H9 (cell line): Measurements from ENCODE around the gene ENOSF1. TPM values are rescaled to one million over a fixed set of nuclear protein-coding genes. Genes with fewer than 3 reads are reported as not detected.
A peak's percentile ranks its signal among the peaks of the same experiment; 100 is the strongest.

Source experiments
- DNase-seq: peaks from one replicate; pipeline ENCODE4 v3.0.0-alpha.2; 2017
- H2AFZ ChIP-seq: one replicate; pipeline ENCODE4 v1.6.1; 2013; ENCODE audit warnings: mild to moderate bottlenecking, low read length, control low read depth, moderate library complexity
- H2AK5ac ChIP-seq: 2 replicates; pipeline ENCODE4 v1.6.1; 2013; ENCODE audit warnings: low read length, control low read depth, mixed read lengths; ENCODE audit not compliant: insufficient read length
- H2BK120ac ChIP-seq: one replicate; pipeline ENCODE4 v1.6.1; 2013; ENCODE audit warnings: low read depth, mild to moderate bottlenecking, low read length, control low read depth, inconsistent platforms; ENCODE audit not compliant: poor library complexity, severe bottlenecking
- H2BK12ac ChIP-seq: 2 replicates; pipeline ENCODE4 v1.6.1; 2013; ENCODE audit warnings: low read length, control low read depth, mixed read lengths, low read depth; ENCODE audit not compliant: insufficient read length
- H2BK15ac ChIP-seq: 2 replicates; pipeline ENCODE4 v1.6.1; 2013; ENCODE audit warnings: low read depth, low read length, control low read depth
- H2BK20ac ChIP-seq: one replicate; pipeline ENCODE4 v1.6.1; 2013; ENCODE audit warnings: low read depth, mild to moderate bottlenecking, low read length, control low read depth, inconsistent platforms; ENCODE audit not compliant: poor library complexity, severe bottlenecking
- H2BK5ac ChIP-seq: 2 replicates; pipeline ENCODE4 v1.6.1; 2013; ENCODE audit warnings: low read length, control low read depth, mixed read lengths; ENCODE audit not compliant: insufficient read length
- H3K14ac ChIP-seq: 2 replicates; pipeline ENCODE4 v1.6.1; 2013; ENCODE audit warnings: low read length, control low read depth; ENCODE audit not compliant: insufficient read depth
- H3K18ac ChIP-seq: 2 replicates; pipeline ENCODE4 v1.6.1; 2013; ENCODE audit warnings: low read depth, mild to moderate bottlenecking, mixed read lengths, low read length, control low read depth; ENCODE audit not compliant: insufficient read length
- H3K23ac ChIP-seq: 2 replicates; pipeline ENCODE4 v1.6.1; 2013; ENCODE audit warnings: low read length, control low read depth, mixed read lengths, low read depth; ENCODE audit not compliant: insufficient read length
- H3K23me2 ChIP-seq: 2 replicates; pipeline ENCODE4 v1.6.1; 2013; ENCODE audit warnings: low read depth, mild to moderate bottlenecking, mixed read lengths, low read length, control low read depth; ENCODE audit not compliant: insufficient read length, poor library complexity, severe bottlenecking
- H3K27ac ChIP-seq: 2 replicates; pipeline ENCODE4 v1.5.1; 2013; ENCODE audit warnings: low read length, control low read depth, mixed read lengths, low read depth; ENCODE audit not compliant: insufficient read length
- H3K27me3 ChIP-seq: 2 replicates; pipeline ENCODE4 v1.6.1; 2013; ENCODE audit warnings: low read length, control low read depth, inconsistent platforms; ENCODE audit not compliant: insufficient read depth
- H3K4ac ChIP-seq: 2 replicates; pipeline ENCODE4 v1.6.1; 2013; ENCODE audit warnings: low read depth, mild to moderate bottlenecking, control low read depth, inconsistent platforms, low read length, moderate library complexity
- H3K4me1 ChIP-seq: 2 replicates; pipeline ENCODE4 v1.6.1; 2013; ENCODE audit warnings: low read length, control low read depth, inconsistent platforms; ENCODE audit not compliant: insufficient read depth
- H3K4me2 ChIP-seq: 2 replicates; pipeline ENCODE4 v1.6.1; 2013; ENCODE audit warnings: low read length, control low read depth, mixed read lengths; ENCODE audit not compliant: insufficient read length, insufficient read depth
- H3K56ac ChIP-seq: 2 replicates; pipeline ENCODE4 v1.6.1; 2013; ENCODE audit warnings: low read depth, mild to moderate bottlenecking, mixed read lengths, low read length, control low read depth; ENCODE audit not compliant: insufficient read length
- H3K79me1 ChIP-seq: 2 replicates; pipeline ENCODE4 v1.6.1; 2013; ENCODE audit warnings: low read depth, mild to moderate bottlenecking, moderate library complexity, low read length, control low read depth, inconsistent platforms; ENCODE audit not compliant: insufficient read depth, poor library complexity, severe bottlenecking
- H3K79me2 ChIP-seq: 2 replicates; pipeline ENCODE4 v1.6.1; 2013; ENCODE audit warnings: low read length, control low read depth, inconsistent platforms; ENCODE audit not compliant: insufficient read depth
- H3K9ac ChIP-seq: 2 replicates; pipeline ENCODE4 v1.6.1; 2013; ENCODE audit warnings: low read length, control low read depth, mixed read lengths; ENCODE audit not compliant: insufficient read length; ENCODE audit errors: extremely low read depth
- H3K9me3 ChIP-seq: one replicate; pipeline ENCODE4 v1.6.1; 2013; ENCODE audit warnings: low read depth, low read length, inconsistent platforms; ENCODE audit not compliant: control insufficient read depth
- H3T11ph ChIP-seq: one replicate; pipeline ENCODE4 v1.6.1; 2013; ENCODE audit warnings: mild to moderate bottlenecking, low read length, control low read depth, inconsistent platforms
- H4K20me1 ChIP-seq: one replicate; pipeline ENCODE4 v1.6.1; 2013; ENCODE audit not compliant: control insufficient read depth, insufficient read length, insufficient read depth
- H4K5ac ChIP-seq: 2 replicates; pipeline ENCODE4 v1.6.1; 2013; ENCODE audit warnings: low read depth, mild to moderate bottlenecking, mixed read lengths, low read length, control low read depth; ENCODE audit not compliant: insufficient read length
- H4K8ac ChIP-seq: replicated peaks from 2 replicates; pipeline ENCODE4 v1.6.1; 2013; ENCODE audit warnings: low read length, control low read depth, mixed read lengths, low read depth; ENCODE audit not compliant: insufficient read length
- H4K91ac ChIP-seq: 2 replicates; pipeline ENCODE4 v1.6.1; 2013; ENCODE audit warnings: low read depth, mild to moderate bottlenecking, moderate library complexity, mixed read lengths, low read length, control low read depth; ENCODE audit not compliant: insufficient read length
- H3K27ac Mint-ChIP-seq, 3 experiments: 2 replicates in 2 of 3; 3 replicates in 1 of 3; pipeline ENCODE4 v1.8.0; 2020 to 2021; ENCODE audit warnings: mixed read lengths in 3 of 3, mild to moderate bottlenecking in 1 of 3, moderate library complexity in 1 of 3
- H3K27me3 Mint-ChIP-seq: 2 replicates; pipeline ENCODE4 v1.8.0; 2021; ENCODE audit warnings: low read depth, mild to moderate bottlenecking, moderate library complexity, mixed read lengths
- H3K36me3 Mint-ChIP-seq, 3 experiments: 2 replicates in 2 of 3; 3 replicates in 1 of 3; pipeline ENCODE4 v1.8.0; 2020 to 2021; ENCODE audit warnings: low read depth in 3 of 3, mixed read lengths in 3 of 3; ENCODE audit not compliant: insufficient read depth in 1 of 3
- H3K4me1 Mint-ChIP-seq, 2 experiments: 2 replicates each; pipeline ENCODE4 v1.8.0; 2020; ENCODE audit warnings: mixed read lengths in 2 of 2
- H3K4me3 Mint-ChIP-seq, 2 experiments: 2 replicates in 1 of 2; 3 replicates in 1 of 2; pipeline ENCODE4 v1.8.0; 2020 to 2021; ENCODE audit warnings: mild to moderate bottlenecking in 2 of 2, mixed read lengths in 2 of 2, moderate library complexity in 1 of 2
- H3K9me3 Mint-ChIP-seq, 2 experiments: 2 replicates in 1 of 2; 3 replicates in 1 of 2; pipeline ENCODE4 v1.8.0; 2020; ENCODE audit warnings: mild to moderate bottlenecking in 2 of 2, mixed read lengths in 2 of 2, moderate library complexity in 1 of 2
- WGBS: extraction: QIAGEN DNeasy Blood & Tissue Kit; methylation state at CpG from one replicate; pipeline ENCODE4 v1.1.7; 2013; ENCODE audit warnings: missing lambda C conversion rate, low lambda C conversion rate, mixed read lengths; ENCODE audit not compliant: insufficient read length; ENCODE audit errors: extremely low coverage; 5-methylcytosine and 5-hydroxymethylcytosine counted together
- total RNA-seq: library from RNA; stranded (reverse); gene quantifications from 2 replicates; pipeline ENCODE4 v1.2.1, GENCODE V29; 2021
- TF ChIP-seq, protein P1 (sequence below): fragments of 200-600 bp; sonication (generic); conservative IDR thresholded peaks from 3 replicates; pipeline ENCODE4 v1.8.0; 2021; ENCODE audit warnings: antibody characterized with exemption, mild to moderate bottlenecking

The ENOSF1 gene
- total RNA-seq, 1 experiment from 2014 or later: 40.3 TPM

DNA sequence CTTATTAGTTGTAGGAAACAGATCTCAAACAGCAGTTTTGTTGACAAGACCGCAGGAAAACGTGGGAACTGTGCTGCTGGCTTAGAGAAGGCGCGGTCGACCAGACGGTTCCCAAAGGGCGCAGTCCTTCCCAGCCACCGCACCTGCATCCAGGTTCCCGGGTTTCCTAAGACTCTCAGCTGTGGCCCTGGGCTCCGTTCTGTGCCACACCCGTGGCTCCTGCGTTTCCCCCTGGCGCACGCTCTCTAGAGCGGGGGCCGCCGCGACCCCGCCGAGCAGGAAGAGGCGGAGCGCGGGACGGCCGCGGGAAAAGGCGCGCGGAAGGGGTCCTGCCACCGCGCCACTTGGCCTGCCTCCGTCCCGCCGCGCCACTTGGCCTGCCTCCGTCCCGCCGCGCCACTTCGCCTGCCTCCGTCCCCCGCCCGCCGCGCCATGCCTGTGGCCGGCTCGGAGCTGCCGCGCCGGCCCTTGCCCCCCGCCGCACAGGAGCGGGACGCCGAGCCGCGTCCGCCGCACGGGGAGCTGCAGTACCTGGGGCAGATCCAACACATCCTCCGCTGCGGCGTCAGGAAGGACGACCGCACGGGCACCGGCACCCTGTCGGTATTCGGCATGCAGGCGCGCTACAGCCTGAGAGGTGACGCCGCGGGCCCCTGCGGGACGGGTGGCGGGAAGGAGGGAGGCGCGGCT is 55.0 kb downstream of the ENOSF1 start, which contains the start of gene TYMS:
Gene TYMS (plus strand): TSS at position 343 of the 690 bp plus-strand sequence. CDS start 90 bp downstream, at position 433.
- Histone ChIP-seq H3K4me1 (no peaks in the 10 kb centered on the region; the same call in 1 of the 2 replicates), H2BK120ac (no peak within 1 kb of the TSS), H4K8ac (no peak within 1 kb of the TSS), H2AK5ac (no peak within 1 kb of the TSS), H4K20me1 (no peaks in the 10 kb centered on the region), H4K91ac (no peak within 1 kb of the TSS), H3K9me3 (no peaks in the 10 kb centered on the region), H3K27me3 (no peaks in the 10 kb centered on the region), H2BK5ac (no peak within 1 kb of the TSS), H3K79me2 (no peaks in the 10 kb centered on the region; the same call in 1 of the 2 replicates), H3K18ac (peak within 1 kb of the TSS; percentile 88), H3K14ac (peak within 1 kb of the TSS; percentile 92), H2AFZ (no peak within 1 kb of the TSS), H3K56ac (no peak within 1 kb of the TSS), H2BK15ac (no peak within 1 kb of the TSS), H2BK20ac (no peak within 1 kb of the TSS), H3K79me1 (peaks cover 7% of the 10 kb centered on the region), H3K23ac (no peak within 1 kb of the TSS), H3K4ac (no peak within 1 kb of the TSS), H3T11ph (no peak within 1 kb of the TSS), H4K5ac (no peak within 1 kb of the TSS), H3K23me2 (peaks cover 8% of the 10 kb centered on the region), H3K27ac (peak within 1 kb of the TSS; percentile 49), H2BK12ac (no peak within 1 kb of the TSS), H3K9ac (peak within 1 kb of the TSS; percentile 80), H3K4me2 (peak within 1 kb of the TSS; percentile 92)
- Mint-ChIP-seq H3K36me3 (peaks cover 36 to 42% (median 37%) of the 10 kb centered on the region in 3 experiments), H3K4me3 (peak within 1 kb of the TSS; percentile 89 to 90), H3K9me3 (peaks cover 9 to 10% of the 10 kb centered on the region in 2 experiments), H3K27ac (peak within 1 kb of the TSS; percentile 66 to 93 (median 70); a peak in 5 of 7 replicates), H3K27me3 (peaks cover 1% of the 10 kb centered on the region; the same call in 1 of the 2 replicates), H3K4me1 (peaks cover 35% of the 10 kb centered on the region in 2 experiments)
- peak; percentile 76 for DNase-seq
- WGBS: no CpG with 5 or more reads among the region's 79 CpGs
- TF ChIP-seq, protein P1, sequence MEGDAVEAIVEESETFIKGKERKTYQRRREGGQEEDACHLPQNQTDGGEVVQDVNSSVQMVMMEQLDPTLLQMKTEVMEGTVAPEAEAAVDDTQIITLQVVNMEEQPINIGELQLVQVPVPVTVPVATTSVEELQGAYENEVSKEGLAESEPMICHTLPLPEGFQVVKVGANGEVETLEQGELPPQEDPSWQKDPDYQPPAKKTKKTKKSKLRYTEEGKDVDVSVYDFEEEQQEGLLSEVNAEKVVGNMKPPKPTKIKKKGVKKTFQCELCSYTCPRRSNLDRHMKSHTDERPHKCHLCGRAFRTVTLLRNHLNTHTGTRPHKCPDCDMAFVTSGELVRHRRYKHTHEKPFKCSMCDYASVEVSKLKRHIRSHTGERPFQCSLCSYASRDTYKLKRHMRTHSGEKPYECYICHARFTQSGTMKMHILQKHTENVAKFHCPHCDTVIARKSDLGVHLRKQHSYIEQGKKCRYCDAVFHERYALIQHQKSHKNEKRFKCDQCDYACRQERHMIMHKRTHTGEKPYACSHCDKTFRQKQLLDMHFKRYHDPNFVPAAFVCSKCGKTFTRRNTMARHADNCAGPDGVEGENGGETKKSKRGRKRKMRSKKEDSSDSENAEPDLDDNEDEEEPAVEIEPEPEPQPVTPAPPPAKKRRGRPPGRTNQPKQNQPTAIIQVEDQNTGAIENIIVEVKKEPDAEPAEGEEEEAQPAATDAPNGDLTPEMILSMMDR: peak; percentile 26; the same call in 1 of the 3 replicates
